GM12864 (cell line): Measurements from ENCODE around the gene ETAA1.

ENCODE experiments used
- DNase-seq: peaks from one replicate; pipeline ENCODE4 v3.0.0-alpha.2; 2011; ENCODE audit warnings: low read depth
- H3K4me3 ChIP-seq: 2 replicates; pipeline ENCODE4 v1.5.1; 2011; ENCODE audit warnings: mild to moderate bottlenecking, low read depth, low read length, control low read depth
- TF ChIP-seq, protein P1 (sequence below): IDR thresholded peaks from 2 replicates; pipeline ENCODE4 v1.5.1; 2011; ENCODE audit warnings: low read depth, mild to moderate bottlenecking, moderate library complexity, low read length, control low read depth, inconsistent platforms; ENCODE audit errors: missing control alignments

Gene ETAA1

DNA sequence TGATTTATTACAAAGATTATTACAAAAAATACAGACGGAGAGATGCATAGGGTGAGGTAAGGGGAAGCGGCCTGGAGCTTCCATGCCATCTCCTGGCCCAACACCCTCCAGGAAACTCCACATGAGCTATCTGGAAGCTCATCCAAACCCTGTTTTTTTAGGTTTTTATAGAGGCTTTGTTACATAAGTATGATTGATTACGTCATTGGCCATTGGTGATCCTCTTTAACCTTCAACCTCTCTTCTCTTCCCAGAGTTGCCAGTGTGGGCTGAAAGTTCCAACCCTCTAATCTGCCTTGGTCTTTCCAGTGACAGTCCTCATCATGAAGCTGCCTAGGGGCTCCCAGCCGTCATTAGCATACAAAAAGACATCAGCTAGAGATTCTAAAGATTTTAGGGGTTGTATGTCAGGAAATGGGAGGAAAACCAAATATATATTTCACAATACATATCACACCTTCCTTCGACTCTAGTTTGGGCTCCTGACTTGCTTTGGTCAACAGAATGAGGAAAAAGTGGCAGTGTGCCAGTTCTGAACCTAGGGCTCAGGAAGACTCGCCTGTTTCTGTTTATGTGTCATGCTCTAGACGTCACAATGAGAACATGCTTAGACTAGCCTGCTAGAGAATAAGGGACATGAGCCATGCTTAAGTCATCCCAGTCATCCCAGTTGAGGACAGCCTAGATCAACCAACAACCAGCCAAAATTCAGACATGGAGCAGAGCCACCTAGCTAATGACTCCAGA is 54.1 kb downstream of the ETAA1 start:
- no peak for DNase-seq
- TF ChIP-seq, protein P1, sequence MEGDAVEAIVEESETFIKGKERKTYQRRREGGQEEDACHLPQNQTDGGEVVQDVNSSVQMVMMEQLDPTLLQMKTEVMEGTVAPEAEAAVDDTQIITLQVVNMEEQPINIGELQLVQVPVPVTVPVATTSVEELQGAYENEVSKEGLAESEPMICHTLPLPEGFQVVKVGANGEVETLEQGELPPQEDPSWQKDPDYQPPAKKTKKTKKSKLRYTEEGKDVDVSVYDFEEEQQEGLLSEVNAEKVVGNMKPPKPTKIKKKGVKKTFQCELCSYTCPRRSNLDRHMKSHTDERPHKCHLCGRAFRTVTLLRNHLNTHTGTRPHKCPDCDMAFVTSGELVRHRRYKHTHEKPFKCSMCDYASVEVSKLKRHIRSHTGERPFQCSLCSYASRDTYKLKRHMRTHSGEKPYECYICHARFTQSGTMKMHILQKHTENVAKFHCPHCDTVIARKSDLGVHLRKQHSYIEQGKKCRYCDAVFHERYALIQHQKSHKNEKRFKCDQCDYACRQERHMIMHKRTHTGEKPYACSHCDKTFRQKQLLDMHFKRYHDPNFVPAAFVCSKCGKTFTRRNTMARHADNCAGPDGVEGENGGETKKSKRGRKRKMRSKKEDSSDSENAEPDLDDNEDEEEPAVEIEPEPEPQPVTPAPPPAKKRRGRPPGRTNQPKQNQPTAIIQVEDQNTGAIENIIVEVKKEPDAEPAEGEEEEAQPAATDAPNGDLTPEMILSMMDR, result no peak
- no peak overlapping the region for H3K4me3 ChIP-seq

DNA sequence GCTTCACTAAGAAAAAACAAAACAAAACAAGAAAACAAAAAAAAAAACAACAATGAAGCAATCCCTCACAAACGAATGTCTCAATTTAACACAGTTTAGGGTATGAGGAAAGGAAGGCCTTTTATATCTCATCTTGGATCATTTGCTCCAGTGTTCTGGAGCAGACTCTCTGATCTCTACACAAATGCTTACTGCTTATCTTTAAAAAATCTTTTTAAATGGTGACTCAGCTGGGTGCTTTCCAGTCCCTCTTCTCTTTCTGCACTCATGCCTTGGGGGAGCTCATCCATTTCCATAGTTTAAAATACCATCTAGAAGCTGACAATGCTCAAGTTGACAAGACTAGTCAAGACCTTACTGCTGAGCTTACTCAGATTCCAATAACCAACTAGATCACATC is 56.2 kb downstream of the ETAA1 start:
- TF ChIP-seq, protein P1, result no peak
- no peak overlapping the region for H3K4me3 ChIP-seq
- no peak for DNase-seq

DNA sequence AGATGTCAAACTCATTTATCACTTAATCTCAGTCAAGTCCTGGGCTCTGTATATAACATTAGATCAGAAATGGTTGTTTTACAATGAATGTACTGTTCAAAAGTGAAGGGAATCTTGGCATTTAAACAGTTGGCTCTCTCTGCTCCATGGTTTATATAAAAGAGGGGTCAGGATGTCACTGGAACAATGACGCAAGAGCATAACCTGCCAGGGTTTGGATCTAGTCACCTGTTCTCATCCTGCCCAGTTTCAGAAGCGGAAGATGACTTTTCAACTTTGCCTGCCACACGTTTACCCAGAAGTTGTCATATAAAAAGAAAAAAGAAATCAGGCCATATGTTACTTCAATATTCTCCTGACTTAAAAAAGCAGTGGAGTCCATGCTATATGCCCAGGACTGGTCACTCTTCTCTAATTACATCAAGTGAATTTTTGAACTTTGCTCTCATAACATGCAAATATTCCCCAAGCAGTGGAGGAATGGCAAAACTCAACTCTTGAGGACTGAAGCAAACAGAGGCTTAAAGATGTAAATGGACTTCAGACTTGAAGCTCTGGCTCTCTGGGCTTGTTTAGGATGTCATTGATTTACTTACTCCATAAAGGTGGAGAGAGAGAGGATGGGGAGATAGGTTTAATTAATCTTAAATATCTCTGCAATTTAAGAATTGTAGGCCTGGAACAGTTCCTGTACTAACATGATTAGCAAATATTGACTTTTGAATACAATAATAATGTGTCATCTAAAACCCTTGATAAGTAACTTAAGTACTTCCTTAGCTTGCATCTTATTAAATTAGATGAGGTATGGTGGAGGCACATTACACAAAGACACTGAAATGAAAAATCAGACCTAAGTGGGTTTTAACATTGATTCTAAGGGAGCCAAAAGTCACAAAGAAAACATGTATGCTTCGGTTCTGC is 58.3 kb downstream of the ETAA1 start:
- no peak for DNase-seq
- TF ChIP-seq, protein P1, result no peak
- H3K4me3 ChIP-seq, result no peak overlapping the region

DNA sequence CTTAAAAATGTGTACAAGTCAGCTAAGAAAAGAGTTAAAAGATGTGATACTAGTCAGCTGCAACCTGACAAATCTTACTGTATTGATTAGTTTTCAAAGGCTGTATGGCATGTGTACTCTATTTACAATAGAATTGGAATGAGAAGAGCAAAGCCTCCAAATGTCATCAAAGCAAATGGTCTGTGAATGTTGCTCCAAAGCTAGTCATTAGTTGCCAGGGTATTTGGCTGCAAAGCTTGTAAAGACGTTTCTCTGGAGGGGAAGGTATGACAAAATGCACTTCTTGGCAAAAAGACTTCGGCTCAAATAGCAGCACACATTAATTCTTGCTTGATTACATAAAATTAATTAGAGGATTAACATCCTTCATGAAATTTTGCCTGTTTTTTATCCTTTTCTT is 59.3 kb downstream of the ETAA1 start:
- H3K4me3 ChIP-seq, result no peak overlapping the region
- TF ChIP-seq, protein P1, result no peak
- DNase-seq, result no peak

DNA sequence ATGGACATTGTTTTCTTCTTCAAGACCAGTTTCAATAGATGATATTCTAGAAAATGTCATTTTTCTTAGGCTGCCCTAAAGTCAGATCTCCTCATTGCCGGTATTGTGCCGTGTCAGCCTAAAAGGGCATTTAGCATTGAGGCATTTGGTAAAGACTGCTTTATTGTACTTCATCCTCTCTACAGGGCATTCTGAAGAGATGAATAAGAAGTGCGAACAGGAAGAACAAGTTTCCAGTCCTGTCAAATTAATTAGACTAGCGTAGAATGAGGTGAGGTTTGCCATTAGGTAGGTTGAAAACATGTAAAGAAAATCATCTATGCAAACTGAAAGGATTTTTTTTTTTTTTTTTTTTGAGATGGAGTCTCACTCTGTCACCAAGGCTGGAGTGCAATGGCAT is 60.6 kb downstream of the ETAA1 start:
- TF ChIP-seq, protein P1, result no peak
- DNase-seq, result no peak

DNA sequence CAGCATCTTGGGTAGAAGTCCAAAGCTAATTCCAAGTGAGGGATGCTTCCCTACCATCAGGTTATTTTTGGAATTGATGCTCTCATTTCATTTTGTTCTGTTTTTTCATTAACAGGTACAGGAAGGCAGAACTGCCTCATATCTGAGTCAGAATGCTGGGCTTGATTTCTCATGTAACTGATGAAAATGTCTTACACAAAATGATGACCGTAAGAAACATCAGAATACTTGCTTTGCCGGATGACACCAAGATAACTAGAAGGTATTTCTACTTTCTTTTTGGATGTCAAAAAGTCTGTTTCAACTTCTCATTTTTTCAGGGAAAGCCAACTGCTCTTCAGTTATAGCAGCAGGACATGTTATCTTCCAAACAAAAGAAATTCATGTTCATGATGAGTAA is 62.6 kb downstream of the ETAA1 start:
- DNase-seq, result no peak
- H3K4me3 ChIP-seq, result no peak overlapping the region
- TF ChIP-seq, protein P1, result no peak

More for the DNA sequence above, 60.6 kb downstream of the ETAA1 start:
- no peak overlapping the region for H3K4me3 ChIP-seq
